ENCODE results near the gene RALGPS2. TPM values are rescaled to one million over a fixed set of nuclear protein-coding genes. Genes with fewer than 3 reads are reported as not detected.
A peak's percentile ranks its signal among the peaks of the same experiment; 100 is the strongest.

RALGPS2 gene
- polyA plus RNA-seq, 3 donors: 2.0 to 4.2 (median 2.3) TPM

DNA sequence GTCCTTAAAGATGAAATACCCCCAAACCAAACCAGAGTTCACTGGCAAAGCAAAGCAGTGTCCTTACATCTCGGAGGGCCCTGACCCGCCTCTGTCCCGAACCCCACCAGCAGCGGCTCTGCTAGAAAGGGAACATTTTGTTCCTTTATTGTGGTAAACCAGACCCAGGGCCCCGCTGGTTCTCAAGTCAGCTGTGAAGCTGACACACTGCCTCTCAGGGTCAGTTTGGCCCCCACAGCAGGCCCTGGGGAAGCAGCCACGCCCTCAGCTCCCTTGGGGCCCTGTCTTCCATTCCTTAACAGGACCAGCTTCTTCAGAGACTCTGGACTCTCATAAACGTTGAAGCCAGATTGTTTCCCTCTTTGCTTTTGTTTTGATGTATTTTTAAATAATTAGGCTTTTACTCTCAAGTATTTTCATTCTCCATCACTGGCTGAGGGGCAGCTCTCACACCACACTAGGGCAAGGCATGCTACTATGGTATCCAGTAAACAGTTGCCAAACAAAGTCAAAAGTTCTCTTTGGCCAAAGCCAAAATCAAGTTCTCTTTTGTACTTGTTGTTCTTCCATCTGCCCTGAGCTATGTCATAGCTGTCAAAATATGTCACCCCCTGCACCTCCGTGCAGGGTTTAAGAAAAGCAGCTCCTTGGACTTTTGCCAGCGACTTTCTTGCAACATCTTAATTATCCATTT is 207.0 kb downstream of the RALGPS2 start:
- Histone ChIP-seq H3K4me3 (replicated peaks in 1 of 3; ENCODE audit: low read depth in 2 of 3, low read length in 3 of 3) (no peak overlapping the region), H3K79me2 (ENCODE audit: insufficient read depth, low read length) (no peaks in the 10 kb centered on the region), H3K27me3 (ENCODE audit: control insufficient read depth in 2 of 2, insufficient read depth in 2 of 2, low read length in 2 of 2) (no peaks in the 10 kb centered on the region), H4K20me1 (ENCODE audit: insufficient read depth, low read length) (no peaks in the 10 kb centered on the region), H3K4me1 (ENCODE audit: control insufficient read depth in 1 of 2, insufficient read depth in 2 of 2, low read length in 2 of 2) (peaks cover 35 to 39% of the 10 kb centered on the region in 2 donors), H3K36me3 (replicated peaks in 1 of 2; ENCODE audit: control insufficient read depth in 1 of 2, insufficient read depth in 2 of 2, low read length in 2 of 2) (no peaks in the 10 kb centered on the region), H3K4me2 (replicated peaks; ENCODE audit: extremely low read depth, low read length, poor library complexity, severe bottlenecking) (no peak overlapping the region), H3K9ac (ENCODE audit: insufficient read depth, low read length, poor library complexity, severe bottlenecking) (no peak overlapping the region), H3K27ac (ENCODE audit: low read depth in 1 of 2, low read length in 2 of 2) (peak overlapping the region in 1 of 2 donors; percentile 38), H2AFZ (ENCODE audit: insufficient read depth, low read depth, low read length, poor library complexity, severe bottlenecking) (peak overlapping the region; percentile 21), H3K9me3 (replicated peaks in 1 of 2; ENCODE audit: control insufficient read depth in 1 of 2, insufficient read depth in 1 of 2, low read length in 2 of 2) (no peaks in the 10 kb centered on the region)
- intact Hi-C loops (cut with micrococcal nuclease): no loop called here
- 6% methylated on average over 6 of the region's 9 CpGs for WGBS (ENCODE audit: insufficient coverage)
- H3K4me1 Mint-ChIP-seq: peaks cover 57% of the 10 kb centered on the region
- H3K9me3 Mint-ChIP-seq: peaks cover 0 to 2% (median 0%) of the 10 kb centered on the region in 7 donors
- no peaks in the 10 kb centered on the region for H3K36me3 Mint-ChIP-seq
- peak; percentile 23 to 37 (median 23) for DNase-seq
- TF ChIP-seq, protein P1, sequence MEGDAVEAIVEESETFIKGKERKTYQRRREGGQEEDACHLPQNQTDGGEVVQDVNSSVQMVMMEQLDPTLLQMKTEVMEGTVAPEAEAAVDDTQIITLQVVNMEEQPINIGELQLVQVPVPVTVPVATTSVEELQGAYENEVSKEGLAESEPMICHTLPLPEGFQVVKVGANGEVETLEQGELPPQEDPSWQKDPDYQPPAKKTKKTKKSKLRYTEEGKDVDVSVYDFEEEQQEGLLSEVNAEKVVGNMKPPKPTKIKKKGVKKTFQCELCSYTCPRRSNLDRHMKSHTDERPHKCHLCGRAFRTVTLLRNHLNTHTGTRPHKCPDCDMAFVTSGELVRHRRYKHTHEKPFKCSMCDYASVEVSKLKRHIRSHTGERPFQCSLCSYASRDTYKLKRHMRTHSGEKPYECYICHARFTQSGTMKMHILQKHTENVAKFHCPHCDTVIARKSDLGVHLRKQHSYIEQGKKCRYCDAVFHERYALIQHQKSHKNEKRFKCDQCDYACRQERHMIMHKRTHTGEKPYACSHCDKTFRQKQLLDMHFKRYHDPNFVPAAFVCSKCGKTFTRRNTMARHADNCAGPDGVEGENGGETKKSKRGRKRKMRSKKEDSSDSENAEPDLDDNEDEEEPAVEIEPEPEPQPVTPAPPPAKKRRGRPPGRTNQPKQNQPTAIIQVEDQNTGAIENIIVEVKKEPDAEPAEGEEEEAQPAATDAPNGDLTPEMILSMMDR (IDR thresholded peaks at IDR 0.05): no peak
- peak overlapping the region in 1 of 2 donors; percentile 9 for H3K4me3 Mint-ChIP-seq
- H3K27ac Mint-ChIP-seq: peak overlapping the region; percentile 67 to 95 (median 77)
- H3K27me3 Mint-ChIP-seq (ENCODE audit: low read depth in 3 of 3): peaks cover 0 to 2% (median 1%) of the 10 kb centered on the region in 3 donors

DNA sequence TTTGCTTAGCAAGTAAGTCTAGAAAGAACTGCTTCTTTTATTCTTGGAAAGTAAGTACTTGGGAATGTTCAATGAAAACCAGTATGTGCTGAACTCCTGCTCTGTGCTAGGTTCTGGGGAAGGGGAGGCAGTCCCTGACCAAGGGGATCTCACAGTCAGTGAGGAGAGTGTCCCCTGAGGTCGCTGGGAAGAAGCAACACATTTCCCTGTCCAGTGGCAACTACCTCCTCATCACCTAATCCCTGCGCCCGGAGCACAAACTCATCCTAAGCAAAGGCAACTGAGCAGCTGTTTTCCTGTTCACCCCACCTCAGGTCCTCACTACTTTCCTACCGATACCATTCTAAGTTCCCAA is 207.5 kb downstream of the RALGPS2 start:
- H3K27me3 ChIP-seq (ENCODE audit: control insufficient read depth in 2 of 2, insufficient read depth in 2 of 2, low read length in 2 of 2): no peaks in the 10 kb centered on the region
- no peak for DNase-seq
- Mint-ChIP-seq H3K4me3 (no peak overlapping the region), H3K9me3 (peaks cover 0 to 2% (median 0%) of the 10 kb centered on the region in 7 donors), H3K36me3 (no peaks in the 10 kb centered on the region), H3K4me1 (peaks cover 57% of the 10 kb centered on the region), H3K27me3 (ENCODE audit: low read depth in 3 of 3) (peaks cover 0 to 2% (median 1%) of the 10 kb centered on the region in 3 donors), H3K27ac (peak overlapping the region in 3 of 7 donors; percentile 27 to 77 (median 71))
- H2AFZ ChIP-seq (ENCODE audit: insufficient read depth, low read depth, low read length, poor library complexity, severe bottlenecking): no peak overlapping the region
- H3K9ac ChIP-seq (ENCODE audit: insufficient read depth, low read length, poor library complexity, severe bottlenecking): no peak overlapping the region
- WGBS (ENCODE audit: insufficient coverage): no CpG with 5 or more reads among the region's 4 CpGs
- TF ChIP-seq, protein P1 (IDR thresholded peaks at IDR 0.05): no peak
- no peak overlapping the region for H3K4me2 ChIP-seq (replicated peaks; ENCODE audit: extremely low read depth, low read length, poor library complexity, severe bottlenecking)
- H3K27ac ChIP-seq (ENCODE audit: low read depth in 1 of 2, low read length in 2 of 2): no peak overlapping the region
- intact Hi-C loops (cut with micrococcal nuclease): no loop called here
- H3K9me3 ChIP-seq (replicated peaks in 1 of 2; ENCODE audit: control insufficient read depth in 1 of 2, insufficient read depth in 1 of 2, low read length in 2 of 2): no peaks in the 10 kb centered on the region
- H3K4me1 ChIP-seq (ENCODE audit: control insufficient read depth in 1 of 2, insufficient read depth in 2 of 2, low read length in 2 of 2): peaks cover 35 to 39% of the 10 kb centered on the region in 2 donors
- H3K79me2 ChIP-seq (ENCODE audit: insufficient read depth, low read length): no peaks in the 10 kb centered on the region
- H4K20me1 ChIP-seq (ENCODE audit: insufficient read depth, low read length): no peaks in the 10 kb centered on the region
- no peaks in the 10 kb centered on the region for H3K36me3 ChIP-seq (replicated peaks in 1 of 2; ENCODE audit: control insufficient read depth in 1 of 2, insufficient read depth in 2 of 2, low read length in 2 of 2)
- no peak overlapping the region for H3K4me3 ChIP-seq (replicated peaks in 1 of 3; ENCODE audit: low read depth in 2 of 3, low read length in 3 of 3)
